C4-2B (cell line): ENCODE data around the gene ALPI.

Experiments
- ZFX ChIP-seq: fragments of 450-650 bp; IDR thresholded peaks from 2 replicates; pipeline ENCODE4 v1.6.1; 2017
- TF ChIP-seq, protein P1 (sequence below): fragments of 450-650 bp; conservative IDR thresholded peaks from 2 replicates; pipeline ENCODE4 v1.5.1; 2017; ENCODE audit warnings: mild to moderate bottlenecking

GRCh38 chr2:232494542-232494941 is 38.6 kb downstream of the ALPI start:
- TF ChIP-seq, protein P1, sequence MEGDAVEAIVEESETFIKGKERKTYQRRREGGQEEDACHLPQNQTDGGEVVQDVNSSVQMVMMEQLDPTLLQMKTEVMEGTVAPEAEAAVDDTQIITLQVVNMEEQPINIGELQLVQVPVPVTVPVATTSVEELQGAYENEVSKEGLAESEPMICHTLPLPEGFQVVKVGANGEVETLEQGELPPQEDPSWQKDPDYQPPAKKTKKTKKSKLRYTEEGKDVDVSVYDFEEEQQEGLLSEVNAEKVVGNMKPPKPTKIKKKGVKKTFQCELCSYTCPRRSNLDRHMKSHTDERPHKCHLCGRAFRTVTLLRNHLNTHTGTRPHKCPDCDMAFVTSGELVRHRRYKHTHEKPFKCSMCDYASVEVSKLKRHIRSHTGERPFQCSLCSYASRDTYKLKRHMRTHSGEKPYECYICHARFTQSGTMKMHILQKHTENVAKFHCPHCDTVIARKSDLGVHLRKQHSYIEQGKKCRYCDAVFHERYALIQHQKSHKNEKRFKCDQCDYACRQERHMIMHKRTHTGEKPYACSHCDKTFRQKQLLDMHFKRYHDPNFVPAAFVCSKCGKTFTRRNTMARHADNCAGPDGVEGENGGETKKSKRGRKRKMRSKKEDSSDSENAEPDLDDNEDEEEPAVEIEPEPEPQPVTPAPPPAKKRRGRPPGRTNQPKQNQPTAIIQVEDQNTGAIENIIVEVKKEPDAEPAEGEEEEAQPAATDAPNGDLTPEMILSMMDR: no peak
- no peak for TF ChIP-seq ZFX
